HG03432 (cell line): ENCODE results near the gene MDM2.

ENCODE experiments used
- ATAC-seq: cut with Tn5 transposase; IDR thresholded peaks from one replicate; pipeline ENCODE4 v1.9.1; 2021; ENCODE audit warnings: mild to moderate bottlenecking, moderate library complexity; ENCODE audit not compliant: unreplicated experiment

Gene MDM2

GRCh38 chr12:68899251-68899771, 91.3 kb downstream of the MDM2 start:
- no peak for ATAC-seq

GRCh38 chr12:68900241-68900640, 92.3 kb downstream of the MDM2 start:
- no peak for ATAC-seq
